Esophagus squamous epithelium (tissue), 5 donors: ENCODE results near the gene CNOT6L. TPM values are rescaled to one million over a fixed set of nuclear protein-coding genes. Genes with fewer than 3 reads are reported as not detected.

Experiments used
- DNase-seq: peaks from one replicate; lab custom pipeline; 2025; lab: John Stamatoyannopoulos, UW
- H3K27ac ChIP-seq, 4 donors: fragments of 200-600 bp; sonication (generic); one replicate each; pipeline ENCODE4 v1.5.1; 2016 to 2019; ENCODE audit warnings: mild to moderate bottlenecking in 1 of 4
- H3K27me3 ChIP-seq, 4 donors: fragments of 200-600 bp; sonication (generic); 1 replicate in 3 of 4; 2 replicates in 1 of 4; pipeline versions ENCODE4 v1.5.1 to v1.6.0; 2017 to 2021; ENCODE audit warnings: antibody characterized with exemption in 1 of 4
- H3K36me3 ChIP-seq, 3 donors: fragments of 200-600 bp; sonication (generic); one replicate each; pipeline ENCODE4 v1.5.1; 2016 to 2019
- H3K4me1 ChIP-seq, 3 donors: fragments of 200-600 bp; sonication (generic); one replicate each; pipeline ENCODE4 v1.5.1; 2017 to 2019
- H3K4me3 ChIP-seq, 4 donors: fragments of 200-600 bp; sonication (generic); 1 replicate in 3 of 4; 2 replicates in 1 of 4; pipeline ENCODE4 v1.5.1; 2016 to 2019; ENCODE audit warnings: mild to moderate bottlenecking in 2 of 4, moderate library complexity in 1 of 4
- H3K9me3 ChIP-seq, 3 donors: fragments of 200-600 bp; sonication (generic); one replicate each; pipeline ENCODE4 v1.5.1; 2016 to 2019
- POLR2A ChIP-seq, 4 donors: fragments of 450-650 bp; IDR thresholded peaks; one replicate each; pipeline ENCODE4 v1.6.1; 2017; ENCODE audit warnings: antibody characterized with exemption in 4 of 4, mild to moderate bottlenecking in 4 of 4, moderate library complexity in 3 of 4
- WGBS, 2 donors: methylation state at CpG; one replicate each; pipeline ENCODE4 v1.1.5; 2018; 5-methylcytosine and 5-hydroxymethylcytosine counted together
- intact Hi-C: fragments of 100-400 bp; cut with DNase I; formaldehyde crosslinking; loops from one replicate; pipeline ENCODE4 v1.15.0; 2022
- total RNA-seq, 4 donors: library from RNA; depleted of rRNA; stranded (reverse); fragments of >200 nt; gene quantifications; one replicate each; pipeline ENCODE4 v1.1.0, GENCODE V29; 2016
- TF ChIP-seq, protein P1 (sequence below), 6 experiments: fragments of 450-650 bp in 4 of 6; fragments of 200-600 bp in 2 of 6; sonication (generic) in 2 of 6; IDR thresholded peaks; one replicate each; pipeline ENCODE4 v1.5.1; 2016 to 2019; ENCODE audit warnings: antibody characterized with exemption in 6 of 6, mild to moderate bottlenecking in 4 of 6, moderate library complexity in 4 of 6
- donor health status: DM: yes; HTN: yes; CAD: no.

The CNOT6L gene
- total RNA-seq, 4 donors from 2014 or later, result 8.5 to 33.6 (median 15.7) TPM

DNA sequence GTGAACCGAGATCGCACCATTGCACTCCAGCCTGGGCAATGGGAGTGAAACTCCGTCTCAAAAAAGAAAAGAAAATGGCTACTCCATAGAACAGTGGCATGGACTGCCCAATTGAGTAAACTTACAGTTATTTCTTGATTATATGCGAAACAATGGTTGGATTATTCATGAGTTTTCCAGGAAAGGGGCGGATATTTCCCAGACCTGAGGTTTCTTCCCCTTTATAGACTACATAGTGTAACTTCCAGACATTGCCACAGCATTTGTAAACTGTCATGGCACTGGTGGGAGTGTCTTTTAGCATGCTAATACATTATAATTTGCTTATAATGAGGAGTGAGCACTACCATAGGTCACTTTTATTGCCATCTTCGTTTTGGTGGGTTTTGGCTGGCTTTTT is 29.3 kb upstream of the CNOT6L start:
- Histone ChIP-seq H3K27ac (no peak overlapping the region), H3K9me3 (no peaks in the 10 kb centered on the region), H3K4me3 (no peak overlapping the region), H3K4me1 (no peaks in the 10 kb centered on the region), H3K36me3 (no peaks in the 10 kb centered on the region), H3K27me3 (no peaks in the 10 kb centered on the region)
- intact Hi-C loops, result no loop called here
- 96 to 98% methylated on average over 6 of the region's 6 CpGs for WGBS, 2 donors
- TF ChIP-seq POLR2A (IDR thresholded peaks at IDR 0.05), result no peak
- TF ChIP-seq, protein P1, sequence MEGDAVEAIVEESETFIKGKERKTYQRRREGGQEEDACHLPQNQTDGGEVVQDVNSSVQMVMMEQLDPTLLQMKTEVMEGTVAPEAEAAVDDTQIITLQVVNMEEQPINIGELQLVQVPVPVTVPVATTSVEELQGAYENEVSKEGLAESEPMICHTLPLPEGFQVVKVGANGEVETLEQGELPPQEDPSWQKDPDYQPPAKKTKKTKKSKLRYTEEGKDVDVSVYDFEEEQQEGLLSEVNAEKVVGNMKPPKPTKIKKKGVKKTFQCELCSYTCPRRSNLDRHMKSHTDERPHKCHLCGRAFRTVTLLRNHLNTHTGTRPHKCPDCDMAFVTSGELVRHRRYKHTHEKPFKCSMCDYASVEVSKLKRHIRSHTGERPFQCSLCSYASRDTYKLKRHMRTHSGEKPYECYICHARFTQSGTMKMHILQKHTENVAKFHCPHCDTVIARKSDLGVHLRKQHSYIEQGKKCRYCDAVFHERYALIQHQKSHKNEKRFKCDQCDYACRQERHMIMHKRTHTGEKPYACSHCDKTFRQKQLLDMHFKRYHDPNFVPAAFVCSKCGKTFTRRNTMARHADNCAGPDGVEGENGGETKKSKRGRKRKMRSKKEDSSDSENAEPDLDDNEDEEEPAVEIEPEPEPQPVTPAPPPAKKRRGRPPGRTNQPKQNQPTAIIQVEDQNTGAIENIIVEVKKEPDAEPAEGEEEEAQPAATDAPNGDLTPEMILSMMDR (IDR thresholded peaks at IDR 0.05), result no peak
- no peak for DNase-seq

DNA sequence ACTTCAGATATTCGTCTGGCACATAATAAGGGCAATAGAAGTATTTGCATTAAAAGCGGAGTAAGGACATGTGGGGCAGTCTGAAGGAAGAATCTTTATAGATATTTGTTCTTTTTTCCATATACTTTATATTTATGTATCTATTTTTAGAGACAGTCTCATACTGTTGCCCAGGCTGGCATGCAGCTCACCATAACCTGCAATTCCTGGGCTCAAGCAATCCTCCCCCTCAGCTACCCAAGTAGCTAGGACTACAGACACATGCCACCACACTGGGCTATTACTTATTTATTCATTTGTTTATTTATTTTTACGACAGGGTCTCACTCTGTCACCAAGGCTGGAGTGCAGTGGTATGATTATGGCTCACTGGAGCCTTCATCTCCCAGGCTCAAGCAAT is 26.8 kb upstream of the CNOT6L start:
- DNase-seq, result no peak
- 80 to 88% methylated on average over 3 of the region's 3 CpGs for WGBS, 2 donors

DNA sequence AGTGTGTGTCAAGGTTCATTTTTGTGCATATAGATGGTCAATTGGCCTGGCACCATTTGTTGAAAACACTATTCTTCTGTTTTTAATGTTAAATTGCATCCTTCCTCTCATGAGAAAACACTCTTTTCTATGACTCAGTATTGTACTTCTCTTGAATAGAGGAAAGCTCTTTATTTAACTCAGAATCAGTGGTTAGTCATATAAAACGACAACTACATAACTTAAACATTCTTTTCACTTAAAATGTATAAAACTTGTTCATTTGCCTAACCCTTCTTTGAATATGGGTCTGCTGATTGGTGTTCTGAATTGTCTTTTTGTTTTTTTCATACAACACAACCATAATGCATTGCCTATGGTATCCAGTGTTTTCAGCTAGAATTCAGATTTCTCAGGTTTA is 26.2 kb upstream of the CNOT6L start:
- Histone ChIP-seq H3K27me3 (no peaks in the 10 kb centered on the region), H3K36me3 (no peaks in the 10 kb centered on the region), H3K27ac (no peak overlapping the region), H3K4me3 (no peak overlapping the region), H3K9me3 (no peaks in the 10 kb centered on the region), H3K4me1 (no peaks in the 10 kb centered on the region)
- DNase-seq, result no peak
- TF ChIP-seq POLR2A (IDR thresholded peaks at IDR 0.05), result no peak
- TF ChIP-seq, protein P1 (IDR thresholded peaks at IDR 0.05), result no peak
- 52 to 69% methylated on average over 1 of the region's 1 CpG for WGBS, 2 donors
- intact Hi-C loops, result no loop called here

More for the DNA sequence above, 26.8 kb upstream of the CNOT6L start:
- no peaks in the 10 kb centered on the region for H3K9me3 ChIP-seq
- H3K27me3 ChIP-seq, result no peaks in the 10 kb centered on the region
- H3K36me3 ChIP-seq, result no peaks in the 10 kb centered on the region
- intact Hi-C loops, result no loop called here
- H3K27ac ChIP-seq, result no peak overlapping the region
- H3K4me3 ChIP-seq, result no peak overlapping the region
- H3K4me1 ChIP-seq, result no peaks in the 10 kb centered on the region
- TF ChIP-seq POLR2A (IDR thresholded peaks at IDR 0.05), result no peak
- TF ChIP-seq, protein P1 (IDR thresholded peaks at IDR 0.05), result no peak

DNA sequence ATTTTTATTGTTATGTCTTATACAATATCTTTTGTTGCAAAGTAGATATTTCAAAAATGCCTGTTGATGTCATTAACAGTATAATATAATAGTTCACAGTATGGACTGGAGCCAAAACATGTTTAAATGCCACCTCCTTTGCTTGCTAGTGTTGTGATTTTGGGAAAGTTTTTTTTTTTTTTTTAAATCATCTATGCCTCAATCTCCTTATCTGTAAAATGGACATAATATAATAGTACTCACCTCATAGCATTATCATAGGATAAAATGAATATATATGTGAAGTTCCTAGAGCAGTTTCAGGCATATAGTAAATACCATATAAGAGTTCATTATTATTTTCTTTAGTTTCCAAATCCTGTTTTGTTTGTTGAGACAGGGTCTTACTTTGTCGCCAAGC is 25.2 kb upstream of the CNOT6L start:
- Histone ChIP-seq H3K27ac (no peak overlapping the region), H3K9me3 (no peaks in the 10 kb centered on the region), H3K27me3 (no peaks in the 10 kb centered on the region), H3K36me3 (no peaks in the 10 kb centered on the region), H3K4me3 (no peak overlapping the region), H3K4me1 (no peaks in the 10 kb centered on the region)
- 90 to 100% methylated on average over 1 of the region's 1 CpG for WGBS, 2 donors
- TF ChIP-seq, protein P1 (IDR thresholded peaks at IDR 0.05), result no peak
- TF ChIP-seq POLR2A (IDR thresholded peaks at IDR 0.05), result no peak
- intact Hi-C loops, result no loop called here
- DNase-seq, result no peak

DNA sequence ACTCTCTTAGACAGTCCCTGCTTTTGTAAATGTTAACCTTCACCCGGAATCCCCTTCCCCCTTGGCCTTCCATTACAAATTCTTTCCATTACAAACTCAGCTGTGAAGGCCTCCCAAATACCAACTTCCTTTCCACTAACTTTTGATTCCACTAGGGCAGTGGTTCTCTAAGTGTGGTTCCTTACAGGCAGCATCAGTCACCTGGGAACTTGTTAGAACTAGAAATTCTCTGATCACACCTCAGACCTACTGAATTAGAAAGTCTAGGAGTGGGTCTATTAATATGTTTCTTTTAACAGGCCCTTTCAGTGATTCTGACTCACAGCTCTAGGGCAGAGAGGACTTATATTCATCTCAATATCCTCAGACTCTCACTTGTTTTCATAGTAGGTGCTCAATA is 24.5 kb upstream of the CNOT6L start:
- no peak overlapping the region for H3K27ac ChIP-seq
- no peak overlapping the region for H3K4me3 ChIP-seq
- no peak for DNase-seq
- H3K36me3 ChIP-seq, result no peaks in the 10 kb centered on the region
- intact Hi-C loops, result no loop called here
- no peaks in the 10 kb centered on the region for H3K27me3 ChIP-seq
- TF ChIP-seq, protein P1 (IDR thresholded peaks at IDR 0.05), result no peak
- TF ChIP-seq POLR2A (IDR thresholded peaks at IDR 0.05), result no peak
- no peaks in the 10 kb centered on the region for H3K4me1 ChIP-seq
- WGBS, 2 donors, result 52 to 53% methylated on average over 1 of the region's 1 CpG
- no peaks in the 10 kb centered on the region for H3K9me3 ChIP-seq
